Neutrophil (primary cell): ENCODE results near the gene RCE1.

ENCODE experiments used
- H3K27ac ChIP-seq: fragments of 200-600 bp; sonication (generic); 2 replicates; pipeline ENCODE4 v1.5.1; 2016; ENCODE audit warnings: mild to moderate bottlenecking, moderate library complexity
- H3K27me3 ChIP-seq: fragments of 200-600 bp; sonication (generic); 2 replicates; pipeline ENCODE4 v1.6.0; 2016; ENCODE audit warnings: mild to moderate bottlenecking
- H3K36me3 ChIP-seq: fragments of 200-600 bp; sonication (generic); 2 replicates; pipeline ENCODE4 v1.5.1; 2017
- H3K4me1 ChIP-seq, 2 experiments: fragments of 200-600 bp in 1 of 2; sonication (generic) in 1 of 2; 1 replicate in 1 of 2; 2 replicates in 1 of 2; pipeline versions ENCODE4 v1.5.1 to v1.6.1; 2013 to 2016; ENCODE audit warnings: low read depth in 1 of 2, low read length in 1 of 2, mild to moderate bottlenecking in 1 of 2, moderate library complexity in 1 of 2; ENCODE audit not compliant: control insufficient read depth in 1 of 2, insufficient read depth in 1 of 2
- H3K4me3 ChIP-seq, 2 experiments: fragments of 200-600 bp in 1 of 2; sonication (generic) in 1 of 2; 1 replicate in 1 of 2; 2 replicates in 1 of 2; pipeline ENCODE4 v1.5.1; 2013 to 2016; ENCODE audit warnings: low read depth in 1 of 2, low read length in 1 of 2, mild to moderate bottlenecking in 1 of 2, moderate library complexity in 1 of 2
- H3K9me3 ChIP-seq: fragments of 200-600 bp; sonication (generic); 2 replicates; pipeline ENCODE4 v1.5.1; 2016
- CTCF ChIP-seq: fragments of 200-600 bp; sonication (generic); IDR thresholded peaks from 2 replicates; pipeline ENCODE4 v1.5.1; 2016; ENCODE audit warnings: antibody characterized with exemption

Gene RCE1

GRCh38 chr11:66850235-66850587, 7.0 kb downstream of the RCE1 start:
- Histone ChIP-seq H3K27me3 (no peaks in the 10 kb centered on the region), H3K4me3 (no peak overlapping the region), H3K4me1 (peaks cover 0 to 8% of the 10 kb centered on the region in 2 experiments), H3K36me3 (peaks cover 28% of the 10 kb centered on the region), H3K9me3 (no peaks in the 10 kb centered on the region), H3K27ac (no peak overlapping the region)
- TF ChIP-seq CTCF = no peak

GRCh38 chr11:66850588-66851238, 7.5 kb downstream of the RCE1 start:
- Histone ChIP-seq H3K4me3 (no peak overlapping the region), H3K9me3 (no peaks in the 10 kb centered on the region), H3K4me1 (peaks cover 3 to 12% of the 10 kb centered on the region in 2 experiments), H3K27ac (no peak overlapping the region), H3K27me3 (no peaks in the 10 kb centered on the region), H3K36me3 (peaks cover 23% of the 10 kb centered on the region)
- no peak for TF ChIP-seq CTCF

- Histone ChIP-seq H3K9me3 (no peaks in the 10 kb centered on the region), H3K4me1 (peaks cover 6 to 16% of the 10 kb centered on the region in 2 experiments), H3K36me3 (peaks cover 18% of the 10 kb centered on the region), H3K4me3 (no peak overlapping the region), H3K27ac (no peak overlapping the region), H3K27me3 (no peaks in the 10 kb centered on the region)
- TF ChIP-seq CTCF = no peak
Measured at GRCh38 chr11:66851239-66851596, 8.0 kb downstream of the RCE1 start.

- no peak for TF ChIP-seq CTCF
- Histone ChIP-seq H3K9me3 (no peaks in the 10 kb centered on the region), H3K27me3 (no peaks in the 10 kb centered on the region), H3K4me3 (no peak overlapping the region), H3K27ac (no peak overlapping the region), H3K4me1 (peaks cover 6 to 19% of the 10 kb centered on the region in 2 experiments), H3K36me3 (peaks cover 11% of the 10 kb centered on the region)
Measured at GRCh38 chr11:66851698-66852465, 8.6 kb downstream of the RCE1 start.

- Histone ChIP-seq H3K36me3 (peaks cover 3% of the 10 kb centered on the region), H3K4me3 (no peak overlapping the region), H3K27me3 (no peaks in the 10 kb centered on the region), H3K27ac (no peak overlapping the region), H3K9me3 (no peaks in the 10 kb centered on the region), H3K4me1 (peaks cover 10 to 24% of the 10 kb centered on the region in 2 experiments)
- TF ChIP-seq CTCF = no peak
Measured at GRCh38 chr11:66852466-66853241, 9.4 kb downstream of the RCE1 start.
